H9 (cell line): ENCODE results near the gene SIGLEC12. TPM values are rescaled to one million over a fixed set of nuclear protein-coding genes. Genes with fewer than 3 reads are reported as not detected.

Experiments used
- DNase-seq: peaks from one replicate; pipeline ENCODE4 v3.0.0-alpha.2; 2017
- H2AFZ ChIP-seq: one replicate; pipeline ENCODE4 v1.6.1; 2013; ENCODE audit warnings: mild to moderate bottlenecking, low read length, control low read depth, moderate library complexity
- H2AK5ac ChIP-seq: 2 replicates; pipeline ENCODE4 v1.6.1; 2013; ENCODE audit warnings: low read length, control low read depth, mixed read lengths; ENCODE audit not compliant: insufficient read length
- H2BK120ac ChIP-seq: one replicate; pipeline ENCODE4 v1.6.1; 2013; ENCODE audit warnings: low read depth, mild to moderate bottlenecking, low read length, control low read depth, inconsistent platforms; ENCODE audit not compliant: poor library complexity, severe bottlenecking
- H2BK12ac ChIP-seq: 2 replicates; pipeline ENCODE4 v1.6.1; 2013; ENCODE audit warnings: low read length, control low read depth, mixed read lengths, low read depth; ENCODE audit not compliant: insufficient read length
- H2BK15ac ChIP-seq: 2 replicates; pipeline ENCODE4 v1.6.1; 2013; ENCODE audit warnings: low read depth, low read length, control low read depth
- H2BK20ac ChIP-seq: one replicate; pipeline ENCODE4 v1.6.1; 2013; ENCODE audit warnings: low read depth, mild to moderate bottlenecking, low read length, control low read depth, inconsistent platforms; ENCODE audit not compliant: poor library complexity, severe bottlenecking
- H2BK5ac ChIP-seq: 2 replicates; pipeline ENCODE4 v1.6.1; 2013; ENCODE audit warnings: low read length, control low read depth, mixed read lengths; ENCODE audit not compliant: insufficient read length
- H3K14ac ChIP-seq: 2 replicates; pipeline ENCODE4 v1.6.1; 2013; ENCODE audit warnings: low read length, control low read depth; ENCODE audit not compliant: insufficient read depth
- H3K18ac ChIP-seq: 2 replicates; pipeline ENCODE4 v1.6.1; 2013; ENCODE audit warnings: low read depth, mild to moderate bottlenecking, mixed read lengths, low read length, control low read depth; ENCODE audit not compliant: insufficient read length
- H3K23ac ChIP-seq: 2 replicates; pipeline ENCODE4 v1.6.1; 2013; ENCODE audit warnings: low read length, control low read depth, mixed read lengths, low read depth; ENCODE audit not compliant: insufficient read length
- H3K23me2 ChIP-seq: 2 replicates; pipeline ENCODE4 v1.6.1; 2013; ENCODE audit warnings: low read depth, mild to moderate bottlenecking, mixed read lengths, low read length, control low read depth; ENCODE audit not compliant: insufficient read length, poor library complexity, severe bottlenecking
- H3K27ac ChIP-seq: 2 replicates; pipeline ENCODE4 v1.5.1; 2013; ENCODE audit warnings: low read length, control low read depth, mixed read lengths, low read depth; ENCODE audit not compliant: insufficient read length
- H3K27me3 ChIP-seq: 2 replicates; pipeline ENCODE4 v1.6.1; 2013; ENCODE audit warnings: low read length, control low read depth, inconsistent platforms; ENCODE audit not compliant: insufficient read depth
- H3K4ac ChIP-seq: 2 replicates; pipeline ENCODE4 v1.6.1; 2013; ENCODE audit warnings: low read depth, mild to moderate bottlenecking, control low read depth, inconsistent platforms, low read length, moderate library complexity
- H3K4me1 ChIP-seq: 2 replicates; pipeline ENCODE4 v1.6.1; 2013; ENCODE audit warnings: low read length, control low read depth, inconsistent platforms; ENCODE audit not compliant: insufficient read depth
- H3K4me2 ChIP-seq: 2 replicates; pipeline ENCODE4 v1.6.1; 2013; ENCODE audit warnings: low read length, control low read depth, mixed read lengths; ENCODE audit not compliant: insufficient read length, insufficient read depth
- H3K56ac ChIP-seq: 2 replicates; pipeline ENCODE4 v1.6.1; 2013; ENCODE audit warnings: low read depth, mild to moderate bottlenecking, mixed read lengths, low read length, control low read depth; ENCODE audit not compliant: insufficient read length
- H3K79me1 ChIP-seq: 2 replicates; pipeline ENCODE4 v1.6.1; 2013; ENCODE audit warnings: low read depth, mild to moderate bottlenecking, moderate library complexity, low read length, control low read depth, inconsistent platforms; ENCODE audit not compliant: insufficient read depth, poor library complexity, severe bottlenecking
- H3K79me2 ChIP-seq: 2 replicates; pipeline ENCODE4 v1.6.1; 2013; ENCODE audit warnings: low read length, control low read depth, inconsistent platforms; ENCODE audit not compliant: insufficient read depth
- H3K9ac ChIP-seq: 2 replicates; pipeline ENCODE4 v1.6.1; 2013; ENCODE audit warnings: low read length, control low read depth, mixed read lengths; ENCODE audit not compliant: insufficient read length; ENCODE audit errors: extremely low read depth
- H3K9me3 ChIP-seq: one replicate; pipeline ENCODE4 v1.6.1; 2013; ENCODE audit warnings: low read depth, low read length, inconsistent platforms; ENCODE audit not compliant: control insufficient read depth
- H3T11ph ChIP-seq: one replicate; pipeline ENCODE4 v1.6.1; 2013; ENCODE audit warnings: mild to moderate bottlenecking, low read length, control low read depth, inconsistent platforms
- H4K20me1 ChIP-seq: one replicate; pipeline ENCODE4 v1.6.1; 2013; ENCODE audit not compliant: control insufficient read depth, insufficient read length, insufficient read depth
- H4K5ac ChIP-seq: 2 replicates; pipeline ENCODE4 v1.6.1; 2013; ENCODE audit warnings: low read depth, mild to moderate bottlenecking, mixed read lengths, low read length, control low read depth; ENCODE audit not compliant: insufficient read length
- H4K8ac ChIP-seq: replicated peaks from 2 replicates; pipeline ENCODE4 v1.6.1; 2013; ENCODE audit warnings: low read length, control low read depth, mixed read lengths, low read depth; ENCODE audit not compliant: insufficient read length
- H4K91ac ChIP-seq: 2 replicates; pipeline ENCODE4 v1.6.1; 2013; ENCODE audit warnings: low read depth, mild to moderate bottlenecking, moderate library complexity, mixed read lengths, low read length, control low read depth; ENCODE audit not compliant: insufficient read length
- H3K27ac Mint-ChIP-seq, 3 experiments: 2 replicates in 2 of 3; 3 replicates in 1 of 3; pipeline ENCODE4 v1.8.0; 2020 to 2021; ENCODE audit warnings: mixed read lengths in 3 of 3, mild to moderate bottlenecking in 1 of 3, moderate library complexity in 1 of 3
- H3K27me3 Mint-ChIP-seq: 2 replicates; pipeline ENCODE4 v1.8.0; 2021; ENCODE audit warnings: low read depth, mild to moderate bottlenecking, moderate library complexity, mixed read lengths
- H3K36me3 Mint-ChIP-seq, 3 experiments: 2 replicates in 2 of 3; 3 replicates in 1 of 3; pipeline ENCODE4 v1.8.0; 2020 to 2021; ENCODE audit warnings: low read depth in 3 of 3, mixed read lengths in 3 of 3; ENCODE audit not compliant: insufficient read depth in 1 of 3
- H3K4me1 Mint-ChIP-seq, 2 experiments: 2 replicates each; pipeline ENCODE4 v1.8.0; 2020; ENCODE audit warnings: mixed read lengths in 2 of 2
- H3K4me3 Mint-ChIP-seq, 2 experiments: 2 replicates in 1 of 2; 3 replicates in 1 of 2; pipeline ENCODE4 v1.8.0; 2020 to 2021; ENCODE audit warnings: mild to moderate bottlenecking in 2 of 2, mixed read lengths in 2 of 2, moderate library complexity in 1 of 2
- H3K9me3 Mint-ChIP-seq, 2 experiments: 2 replicates in 1 of 2; 3 replicates in 1 of 2; pipeline ENCODE4 v1.8.0; 2020; ENCODE audit warnings: mild to moderate bottlenecking in 2 of 2, mixed read lengths in 2 of 2, moderate library complexity in 1 of 2
- WGBS: extraction: QIAGEN DNeasy Blood & Tissue Kit; methylation state at CpG from one replicate; pipeline ENCODE4 v1.1.7; 2013; ENCODE audit warnings: missing lambda C conversion rate, low lambda C conversion rate, mixed read lengths; ENCODE audit not compliant: insufficient read length; ENCODE audit errors: extremely low coverage; 5-methylcytosine and 5-hydroxymethylcytosine counted together
- total RNA-seq: library from RNA; stranded (reverse); gene quantifications from 2 replicates; pipeline ENCODE4 v1.2.1, GENCODE V29; 2021
- TF ChIP-seq, protein P1 (sequence below): fragments of 200-600 bp; sonication (generic); conservative IDR thresholded peaks from 3 replicates; pipeline ENCODE4 v1.8.0; 2021; ENCODE audit warnings: antibody characterized with exemption, mild to moderate bottlenecking

The SIGLEC12 gene
- total RNA-seq, 1 experiment from 2014 or later: not detected

DNA sequence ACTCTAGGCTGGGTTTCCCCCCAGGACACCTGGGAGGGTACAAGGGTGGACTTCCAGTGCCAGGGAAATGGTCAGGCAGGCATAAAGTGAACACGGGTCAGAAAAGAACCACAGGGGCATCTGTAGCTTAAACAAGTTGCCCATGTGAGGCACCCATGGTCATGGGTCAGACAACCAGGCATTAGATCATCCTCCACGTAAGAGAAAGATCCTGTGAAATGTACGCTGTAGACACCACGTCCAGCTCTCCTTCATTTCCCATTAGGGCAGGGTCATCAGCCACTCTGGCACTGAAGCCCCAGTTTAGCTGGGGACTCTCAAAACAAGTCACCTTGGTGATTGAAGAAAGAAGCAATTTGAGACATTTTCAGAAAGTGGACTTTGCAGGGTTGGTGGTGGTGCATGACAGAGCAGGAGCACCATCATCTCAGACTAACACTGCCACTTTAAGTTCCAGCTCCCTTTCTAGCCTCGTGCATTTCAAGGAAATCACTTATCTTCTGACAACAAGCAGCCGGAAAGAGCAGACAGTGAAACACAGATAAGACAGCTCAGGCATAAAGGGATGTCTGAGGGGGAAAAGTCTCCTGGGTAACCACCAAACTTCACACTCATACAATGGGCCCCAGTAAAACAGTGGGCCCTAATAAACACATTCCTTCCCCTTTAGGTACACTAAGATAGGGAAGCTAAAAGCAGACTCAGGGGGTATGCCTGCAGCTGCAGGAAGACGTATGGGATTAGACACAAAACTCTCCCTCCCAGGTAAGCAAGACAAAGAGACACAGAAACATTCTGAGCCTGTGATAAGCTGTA, 46.0 kb upstream of the SIGLEC12 start:
- Histone ChIP-seq H2BK15ac (no peak overlapping the region), H3K4me2 (no peak overlapping the region), H4K5ac (no peak overlapping the region), H3K9me3 (no peaks in the 10 kb centered on the region), H3T11ph (no peak overlapping the region), H2BK20ac (no peak overlapping the region), H3K27ac (no peak overlapping the region), H3K56ac (no peak overlapping the region), H4K8ac (no peak overlapping the region), H3K23ac (no peak overlapping the region), H3K14ac (no peak overlapping the region), H3K27me3 (no peaks in the 10 kb centered on the region), H3K9ac (no peak overlapping the region), H3K4me1 (no peaks in the 10 kb centered on the region; the same call in 1 of the 2 replicates), H4K20me1 (no peaks in the 10 kb centered on the region), H3K79me2 (no peaks in the 10 kb centered on the region), H2BK120ac (no peak overlapping the region), H3K79me1 (no peaks in the 10 kb centered on the region), H2AK5ac (no peak overlapping the region), H2AFZ (no peak overlapping the region), H3K4ac (no peak overlapping the region), H4K91ac (no peak overlapping the region), H3K23me2 (no peaks in the 10 kb centered on the region), H2BK12ac (no peak overlapping the region), H3K18ac (no peak overlapping the region), H2BK5ac (no peak overlapping the region)
- TF ChIP-seq, protein P1, sequence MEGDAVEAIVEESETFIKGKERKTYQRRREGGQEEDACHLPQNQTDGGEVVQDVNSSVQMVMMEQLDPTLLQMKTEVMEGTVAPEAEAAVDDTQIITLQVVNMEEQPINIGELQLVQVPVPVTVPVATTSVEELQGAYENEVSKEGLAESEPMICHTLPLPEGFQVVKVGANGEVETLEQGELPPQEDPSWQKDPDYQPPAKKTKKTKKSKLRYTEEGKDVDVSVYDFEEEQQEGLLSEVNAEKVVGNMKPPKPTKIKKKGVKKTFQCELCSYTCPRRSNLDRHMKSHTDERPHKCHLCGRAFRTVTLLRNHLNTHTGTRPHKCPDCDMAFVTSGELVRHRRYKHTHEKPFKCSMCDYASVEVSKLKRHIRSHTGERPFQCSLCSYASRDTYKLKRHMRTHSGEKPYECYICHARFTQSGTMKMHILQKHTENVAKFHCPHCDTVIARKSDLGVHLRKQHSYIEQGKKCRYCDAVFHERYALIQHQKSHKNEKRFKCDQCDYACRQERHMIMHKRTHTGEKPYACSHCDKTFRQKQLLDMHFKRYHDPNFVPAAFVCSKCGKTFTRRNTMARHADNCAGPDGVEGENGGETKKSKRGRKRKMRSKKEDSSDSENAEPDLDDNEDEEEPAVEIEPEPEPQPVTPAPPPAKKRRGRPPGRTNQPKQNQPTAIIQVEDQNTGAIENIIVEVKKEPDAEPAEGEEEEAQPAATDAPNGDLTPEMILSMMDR: no peak
- WGBS: no CpG with 5 or more reads among the region's 7 CpGs
- H3K36me3 Mint-ChIP-seq: peaks cover 0 to 7% (median 0%) of the 10 kb centered on the region in 3 experiments; a peak in 2 of 7 replicates
- no peak overlapping the region for H3K4me3 Mint-ChIP-seq
- peaks cover 50 to 97% of the 10 kb centered on the region in 2 experiments for H3K9me3 Mint-ChIP-seq
- H3K27ac Mint-ChIP-seq: no peak overlapping the region
- peaks cover 0 to 2% of the 10 kb centered on the region in 2 experiments; a peak in 2 of 4 replicates for H3K4me1 Mint-ChIP-seq
- no peak for DNase-seq
- peaks cover 69% of the 10 kb centered on the region for H3K27me3 Mint-ChIP-seq
